ENCODE measurements around the gene TCF4.

TCF4 gene

DNA sequence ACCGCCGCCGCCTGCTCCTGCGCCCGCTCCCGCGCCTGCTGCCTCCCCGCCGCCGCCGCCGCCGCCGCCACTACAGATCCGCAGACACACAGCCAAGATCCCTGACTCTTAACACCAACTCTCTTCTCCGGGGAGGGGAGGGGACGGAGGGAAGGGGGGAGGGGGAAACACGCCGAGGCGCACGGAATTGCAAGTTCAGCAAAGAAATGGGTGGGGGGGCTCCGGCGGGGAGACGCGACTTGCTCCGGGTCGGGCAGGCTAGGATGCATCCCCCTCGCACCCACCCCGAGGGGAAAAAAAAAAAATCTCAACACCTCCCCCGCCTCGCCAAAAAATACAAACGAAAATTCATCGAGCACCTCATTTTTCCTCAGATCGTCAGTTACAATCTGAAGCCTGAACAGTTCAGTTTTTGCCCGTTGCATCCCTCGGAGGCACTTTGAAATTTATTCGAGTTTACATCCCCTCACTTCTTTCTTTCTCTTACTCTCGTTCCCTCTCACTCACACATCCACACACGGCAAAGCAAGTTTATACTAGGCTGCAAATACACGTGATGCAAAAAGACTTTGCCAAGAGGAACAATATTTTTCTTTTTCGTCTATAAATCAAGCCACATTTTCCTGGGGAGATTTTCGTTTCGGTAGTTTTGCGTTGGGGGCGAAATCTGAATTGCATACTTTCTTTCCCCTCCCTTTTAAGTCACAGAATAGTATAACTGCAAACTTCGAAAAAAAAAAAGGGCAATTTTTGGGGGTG is at the start of gene TCF4:
Gene TCF4 (minus strand): TSS at position 82 of the 759 bp plus-strand sequence. CDS start 1,076 bp downstream, outside the sequence.
- DNase-seq (ENCODE audit: low read depth) = no peak

DNA sequence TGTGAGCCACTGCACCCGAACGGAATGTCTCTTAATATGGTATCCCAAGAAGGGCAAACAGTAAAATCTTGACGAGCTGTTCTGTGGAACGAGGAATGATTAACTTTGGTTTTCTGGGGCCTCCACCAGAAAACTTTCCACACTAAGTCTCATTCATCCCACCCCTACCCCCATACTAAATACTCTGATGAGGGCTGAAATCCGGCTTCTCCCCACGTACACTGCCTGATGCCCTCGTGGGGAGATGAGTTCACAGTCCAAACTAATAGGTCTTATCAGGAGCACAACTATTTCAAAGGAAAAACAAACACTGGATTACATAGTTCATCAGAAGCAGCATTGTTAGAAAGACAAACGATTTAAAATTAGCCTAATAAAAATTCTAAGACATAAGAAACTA is 49.2 kb upstream of the TCF4 start:
- no peak for DNase-seq (ENCODE audit: low read depth)

GRCh38 chr18:55635439-55635838 is 47.4 kb upstream of the TCF4 start:
- no peak for DNase-seq (ENCODE audit: low read depth)

- DNase-seq (ENCODE audit: low read depth) = no peak
These were observed 46.6 kb upstream of the TCF4 start for GRCh38 chr18:55634545-55634944.

GRCh38 chr18:55633032-55633431 is 45.0 kb upstream of the TCF4 start:
- no peak for DNase-seq (ENCODE audit: low read depth)

GRCh38 chr18:55629133-55629532 is 41.1 kb upstream of the TCF4 start:
- DNase-seq (ENCODE audit: low read depth) = no peak

- DNase-seq (ENCODE audit: low read depth) = no peak
These were observed 39.0 kb upstream of the TCF4 start for GRCh38 chr18:55627007-55627406.

DNA sequence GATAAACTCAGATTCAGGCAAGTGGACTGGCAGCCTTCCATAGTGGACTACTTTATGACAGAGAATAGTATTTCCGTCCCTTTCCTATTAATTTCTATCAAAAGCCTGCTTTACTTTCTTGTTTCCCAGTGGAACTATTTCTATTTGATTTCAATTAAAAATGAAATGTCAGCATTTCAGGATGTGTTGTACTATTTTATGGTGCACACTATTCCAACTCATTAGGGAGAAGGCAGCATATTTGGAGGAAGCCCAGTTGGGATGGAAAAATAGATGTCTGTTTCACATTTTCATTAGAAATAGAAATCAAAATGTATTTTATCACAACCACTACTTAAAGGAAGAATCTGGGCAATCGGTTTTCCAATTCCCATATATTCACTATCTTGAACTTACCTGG is 37.9 kb upstream of the TCF4 start:
- no peak for DNase-seq (ENCODE audit: low read depth)

- DNase-seq (ENCODE audit: low read depth) = no peak
These were observed 35.6 kb upstream of the TCF4 start for GRCh38 chr18:55623626-55624025.

- no peak for DNase-seq (ENCODE audit: low read depth)
These were observed 22.5 kb upstream of the TCF4 start for GRCh38 chr18:55610506-55610905.

GRCh38 chr18:55609160-55609825 is 21.3 kb upstream of the TCF4 start:
- DNase-seq (ENCODE audit: low read depth) = no peak

DNA sequence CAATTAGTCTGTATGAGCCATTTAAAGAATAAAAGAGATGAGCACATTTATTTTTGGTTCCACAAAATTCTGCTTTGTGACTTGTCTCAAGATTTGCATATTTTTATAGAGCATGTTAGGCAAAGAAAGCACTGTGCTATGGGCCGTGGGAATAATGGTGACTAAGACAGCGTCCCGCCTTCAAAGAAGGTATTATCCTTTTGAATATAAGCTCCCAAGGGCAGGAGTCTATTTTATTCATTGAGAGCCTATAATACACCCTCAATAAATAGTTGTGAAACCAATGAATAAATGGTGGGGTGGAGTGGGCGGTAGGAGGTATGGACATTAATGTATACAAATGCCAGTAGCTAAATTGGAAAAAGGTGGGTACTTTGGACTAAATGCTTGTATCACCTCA is 20.5 kb upstream of the TCF4 start:
- DNase-seq (ENCODE audit: low read depth) = no peak

GRCh38 chr18:55607773-55608172 is 19.8 kb upstream of the TCF4 start:
- no peak for DNase-seq (ENCODE audit: low read depth)

- no peak for DNase-seq (ENCODE audit: low read depth)
These were observed 17.8 kb upstream of the TCF4 start for GRCh38 chr18:55605733-55606338.

- DNase-seq (ENCODE audit: low read depth) = no peak
These were observed 15.8 kb upstream of the TCF4 start for GRCh38 chr18:55603775-55604174.

GRCh38 chr18:55593888-55594287 is 5.9 kb upstream of the TCF4 start:
- DNase-seq (ENCODE audit: low read depth) = no peak

GRCh38 chr18:55592572-55592971 is 4.6 kb upstream of the TCF4 start:
- DNase-seq (ENCODE audit: low read depth) = no peak

DNA sequence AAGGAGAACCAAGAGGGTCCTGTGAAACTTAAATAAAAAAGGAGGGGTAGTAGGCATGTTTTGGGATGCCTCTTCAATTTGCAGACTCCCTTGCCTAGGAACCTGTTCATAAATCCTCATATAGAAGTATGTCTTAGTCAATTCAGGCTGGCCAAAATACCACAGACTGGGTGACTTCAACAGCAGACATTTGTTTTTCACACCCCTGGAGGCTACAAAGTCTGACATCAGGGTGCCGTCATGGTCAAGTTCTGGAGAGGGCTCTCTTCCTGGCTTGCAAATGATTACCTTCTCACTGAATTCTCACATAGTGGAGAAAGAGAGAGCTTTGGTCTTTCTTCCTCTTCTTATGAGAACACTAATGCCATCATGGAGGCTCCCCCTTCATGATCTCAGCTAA is 4.1 kb upstream of the TCF4 start:
- no peak for DNase-seq (ENCODE audit: low read depth)

GRCh38 chr18:55589625-55590291 is 1.8 kb upstream of the TCF4 start:
- peak; percentile 65 for DNase-seq (ENCODE audit: low read depth)

DNA sequence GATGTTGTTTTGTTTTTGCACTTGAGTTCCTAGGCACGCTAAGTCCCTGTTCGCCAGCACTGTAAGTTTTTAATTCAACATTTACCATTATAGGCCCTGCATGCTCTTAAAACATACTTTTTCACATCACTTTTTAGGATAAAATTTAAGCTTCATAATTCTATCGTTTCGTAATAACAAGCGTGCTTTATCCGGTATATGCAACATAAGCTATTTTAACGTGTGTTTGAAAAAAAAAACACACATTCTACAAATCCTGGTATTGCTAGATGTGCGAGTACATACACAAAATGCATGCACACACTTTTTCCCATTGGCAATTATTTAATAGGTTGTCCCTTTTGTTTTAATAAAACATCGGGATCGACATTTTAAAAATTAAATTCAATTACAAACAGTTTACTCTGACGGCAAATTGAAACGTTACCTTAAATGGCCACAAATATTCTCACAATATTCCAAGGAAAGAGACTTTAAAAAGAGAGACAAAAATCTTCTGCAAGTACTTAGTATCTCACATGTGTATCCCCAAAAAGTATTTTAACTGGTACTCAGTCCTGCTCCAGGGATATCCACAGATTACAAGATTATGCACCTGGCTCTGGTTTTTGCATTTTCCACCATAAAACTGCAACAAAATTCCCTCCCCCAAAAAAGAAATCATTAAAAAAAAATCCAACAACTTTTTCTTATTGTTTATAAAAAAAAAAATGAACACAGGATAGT is 1.0 kb upstream of the TCF4 start:
- DNase-seq (ENCODE audit: low read depth) = no peak

GRCh38 chr18:55587418-55588110 is 428 bp downstream of the TCF4 start:
- DNase-seq (ENCODE audit: low read depth) = no peak

Measured in stimulated activated CD8-positive, alpha-beta memory T cell treated with anti-CD3 and anti-CD28 coated beads, Interleukin-4, amount 100 ng/mL, for 24 hours (primary cell).